ENCODE data around the gene EDC3.

GRCh38 chr15:74598126-74598842 is 97.5 kb downstream of the EDC3 start:
- TF ChIP-seq CTCF (IDR thresholded peaks at IDR 0.05): no peak
- peak; percentile 57 to 92 for TF ChIP-seq POLR2A (IDR thresholded peaks at IDR 0.05)

All from heart left ventricle (tissue), 13 donors.